Pulmonary artery endothelial cell (primary cell): ENCODE results near the gene FCN1. TPM values are rescaled to one million over a fixed set of nuclear protein-coding genes. Genes with fewer than 3 reads are reported as not detected.

Experiments used
- DNase-seq: peaks from one replicate; pipeline ENCODE4 v3.0.0-alpha.2; 2011; ENCODE audit warnings: low read depth, low spot score
- total RNA-seq: library from RNA; depleted of rRNA; stranded (reverse); fragments of >200 nt; gene quantifications from 2 replicates; pipeline ENCODE4 v1.2.3, GENCODE V29; 2014

Gene FCN1
- total RNA-seq, 1 donor from 2014 or later: not detected

DNA sequence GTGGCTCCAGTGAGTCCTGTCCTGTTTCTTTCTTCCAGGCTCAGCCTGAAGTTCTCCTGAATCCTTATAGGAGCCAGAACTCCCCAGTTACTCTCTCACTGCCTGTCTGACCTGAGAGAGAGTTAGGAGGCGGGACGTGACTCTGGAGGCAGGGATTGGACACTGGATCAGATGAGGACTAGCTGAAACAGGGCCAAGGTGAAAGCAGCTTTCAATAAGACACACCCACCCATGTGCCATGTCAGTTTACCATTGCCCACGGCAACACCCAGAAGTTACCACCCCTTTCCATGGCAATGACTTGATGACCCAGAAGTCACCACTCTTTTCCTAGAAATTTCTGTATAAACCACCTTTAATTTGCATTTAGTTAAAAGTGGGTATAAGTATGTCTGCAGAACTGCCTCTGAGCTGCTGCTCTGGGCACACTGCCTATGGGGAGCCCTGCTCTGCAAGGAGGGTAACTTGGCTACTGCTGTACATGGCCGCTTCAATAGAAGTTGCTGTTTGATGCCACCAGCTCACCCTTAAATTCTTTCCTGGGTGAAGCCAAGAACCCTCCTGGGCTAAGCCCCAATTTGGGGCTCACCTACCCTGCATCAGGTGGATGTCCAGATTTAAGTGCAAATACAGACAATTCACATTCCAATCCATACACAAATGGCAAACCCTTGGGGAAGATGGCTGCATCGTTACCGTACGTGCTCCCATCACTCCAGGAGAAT lies 23.4 kb downstream of the FCN1 start:
- DNase-seq: no peak

DNA sequence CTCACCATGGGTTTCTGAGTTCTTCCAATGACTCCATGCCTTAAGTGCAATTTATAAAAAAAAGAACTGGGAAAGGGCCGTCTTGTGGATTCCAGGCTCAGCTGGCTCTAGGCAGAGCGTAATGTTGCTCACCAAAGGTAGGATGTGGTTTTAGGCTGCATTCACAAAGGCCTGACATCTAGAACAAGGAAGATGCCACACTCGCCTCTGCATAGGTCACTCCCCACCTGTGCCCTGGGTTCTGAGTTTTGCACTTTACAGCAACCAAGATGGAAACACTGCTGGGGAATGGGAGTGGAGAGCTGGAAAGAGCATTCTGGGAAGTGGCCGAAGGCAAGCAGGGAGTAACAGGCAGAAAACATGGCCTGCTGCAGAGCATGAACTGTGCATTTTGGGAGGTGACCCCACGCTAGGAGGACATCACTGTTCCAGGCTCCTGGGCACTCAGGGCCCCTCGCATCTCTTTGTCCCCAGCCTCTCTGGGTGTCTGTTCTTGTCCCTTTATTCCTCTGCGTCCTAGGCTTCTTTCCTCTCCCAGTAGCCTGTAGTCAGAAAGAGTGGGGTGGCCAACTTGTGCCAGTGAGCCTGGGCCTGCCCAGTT lies 24.8 kb downstream of the FCN1 start:
- DNase-seq: no peak

DNA sequence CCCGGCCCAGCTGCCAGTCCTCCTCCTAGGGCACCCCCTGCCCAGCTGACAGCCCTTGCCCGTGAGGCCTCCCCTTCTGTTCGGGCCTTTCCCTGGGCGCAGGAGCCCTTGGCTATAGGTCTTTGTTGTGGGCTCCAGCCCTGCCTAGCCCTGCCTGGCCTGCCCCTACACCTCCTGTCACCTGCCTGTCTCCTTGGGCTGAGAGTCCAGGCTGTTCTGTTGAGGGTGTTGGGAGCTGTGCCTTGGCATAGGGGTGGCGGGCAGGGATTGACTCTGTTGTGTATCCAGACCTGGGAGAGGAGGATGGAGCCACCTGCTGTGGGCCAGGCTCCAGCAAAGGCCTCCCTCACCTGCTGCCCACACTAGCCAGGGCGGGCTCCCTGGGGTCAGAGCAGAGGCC lies 25.5 kb downstream of the FCN1 start:
- no peak for DNase-seq

DNA sequence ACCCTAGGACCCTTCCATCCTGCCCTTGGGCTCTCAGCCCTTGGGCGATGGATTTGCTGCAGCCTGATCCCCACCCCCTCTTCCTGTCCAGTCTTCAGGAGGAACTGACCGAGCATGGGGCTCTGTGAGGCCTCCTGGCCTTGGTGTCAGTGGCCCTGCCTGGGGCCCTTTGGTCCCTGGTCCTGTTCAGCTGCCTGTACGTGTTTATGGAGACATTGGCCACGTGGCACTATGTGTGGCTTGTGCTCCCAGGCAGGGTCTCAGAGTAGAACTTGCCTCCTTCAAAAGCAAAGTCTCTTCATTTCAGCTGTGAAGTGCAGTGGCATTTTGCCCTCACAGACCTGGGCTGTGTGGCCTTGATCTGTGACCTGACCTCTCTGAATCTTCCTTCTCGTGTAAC lies 26.0 kb downstream of the FCN1 start:
- no peak for DNase-seq

DNA sequence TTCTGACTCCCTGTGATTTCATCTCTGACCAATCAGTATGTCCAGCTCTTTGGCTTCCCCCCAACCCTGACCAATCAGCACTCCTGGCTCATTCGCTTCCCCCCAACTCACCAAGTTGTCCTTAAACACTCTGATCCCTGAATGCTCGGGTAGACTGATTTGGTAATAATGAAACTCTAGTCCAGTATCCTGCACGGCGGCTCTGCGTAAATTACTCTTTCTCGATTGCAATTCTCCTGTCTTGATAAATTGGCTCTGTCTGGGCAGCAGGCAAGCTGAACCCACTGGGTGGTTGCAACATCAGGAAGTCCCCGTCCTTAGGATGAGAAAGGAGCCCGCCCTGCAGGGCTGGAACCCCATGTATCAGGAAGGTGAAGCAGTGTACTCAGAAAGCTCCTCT lies 26.7 kb downstream of the FCN1 start:
- DNase-seq: no peak

DNA sequence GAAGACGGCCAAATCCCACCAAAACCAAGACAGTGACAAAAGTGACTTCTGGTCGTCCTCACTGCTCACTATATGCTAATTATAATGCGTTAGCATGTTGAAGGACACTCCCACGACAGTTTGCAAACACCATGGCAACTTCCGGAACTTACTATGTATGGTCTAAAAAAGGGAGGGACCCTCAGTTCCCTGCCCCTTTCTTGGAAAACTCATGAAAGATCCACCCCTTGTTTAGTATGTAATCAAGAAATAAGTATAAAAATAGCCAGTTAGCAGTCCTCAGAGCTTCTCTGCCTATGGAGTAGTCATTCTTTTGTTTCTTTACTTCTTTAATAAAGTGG lies 27.6 kb downstream of the FCN1 start:
- no peak for DNase-seq

DNA sequence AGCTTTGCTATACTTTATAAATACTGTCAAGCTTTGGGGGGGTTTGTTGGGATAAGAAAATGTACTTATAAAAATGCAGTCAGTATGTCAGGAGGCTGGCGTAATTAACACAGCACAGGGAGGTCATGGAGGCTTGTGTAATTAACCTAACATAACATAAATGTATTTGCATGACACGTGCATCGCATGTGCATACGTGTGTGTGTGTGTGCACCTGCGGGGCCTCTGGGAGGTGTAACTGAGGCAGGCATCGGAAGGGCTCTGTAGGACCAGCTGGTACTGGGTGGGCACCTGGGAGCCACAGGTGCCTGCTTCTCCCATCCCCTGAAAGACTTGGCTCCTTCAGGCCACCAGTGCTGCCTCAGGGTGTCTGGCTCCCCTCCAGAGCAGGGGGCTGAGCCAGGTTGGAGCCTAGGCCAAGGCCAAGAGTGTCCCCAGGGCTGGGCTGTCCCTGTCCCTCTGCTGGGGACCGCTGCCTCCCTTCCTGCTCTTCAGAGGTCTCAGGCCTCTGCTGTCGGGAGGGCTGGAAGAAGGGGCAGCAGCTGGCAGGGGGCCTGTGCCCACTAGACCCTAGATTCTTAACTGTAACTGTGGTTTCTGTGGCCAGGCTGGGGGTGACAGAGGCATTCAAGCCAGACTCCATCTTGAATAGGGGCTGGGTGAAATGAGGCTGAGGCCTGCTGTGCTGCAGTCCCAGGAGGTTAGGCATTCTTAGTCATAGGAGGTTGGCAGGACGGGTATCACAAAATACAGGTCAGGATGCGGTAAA lies 28.1 kb downstream of the FCN1 start:
- DNase-seq: no peak

DNA sequence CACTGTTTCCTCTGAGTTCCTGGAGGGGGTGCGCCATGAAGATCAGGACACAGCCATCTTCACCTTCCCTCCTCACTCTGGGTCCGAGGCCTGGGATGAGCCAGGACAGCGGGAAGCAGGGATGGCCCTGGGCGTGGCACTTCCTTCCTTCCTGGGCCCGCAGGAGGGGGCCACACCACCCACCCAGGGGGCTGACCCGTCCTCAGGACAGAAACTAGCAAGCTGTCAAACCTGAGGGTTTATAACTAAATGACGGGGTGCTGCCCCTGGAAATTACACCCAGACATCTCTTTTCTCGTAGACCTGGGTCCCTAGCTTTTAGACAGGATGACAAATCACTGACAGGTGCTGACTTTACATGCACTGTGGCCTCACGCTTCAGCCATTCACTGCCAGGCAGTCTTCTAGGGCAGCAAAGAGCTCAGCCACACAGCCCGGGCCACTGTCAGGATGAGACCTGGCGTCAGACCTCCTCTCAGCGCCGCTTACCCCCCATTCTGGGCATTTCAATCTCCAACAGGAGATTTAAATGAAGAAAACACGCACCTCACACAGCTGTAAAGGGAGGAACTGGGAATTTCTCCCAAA lies 29.0 kb downstream of the FCN1 start:
- DNase-seq: no peak

DNA sequence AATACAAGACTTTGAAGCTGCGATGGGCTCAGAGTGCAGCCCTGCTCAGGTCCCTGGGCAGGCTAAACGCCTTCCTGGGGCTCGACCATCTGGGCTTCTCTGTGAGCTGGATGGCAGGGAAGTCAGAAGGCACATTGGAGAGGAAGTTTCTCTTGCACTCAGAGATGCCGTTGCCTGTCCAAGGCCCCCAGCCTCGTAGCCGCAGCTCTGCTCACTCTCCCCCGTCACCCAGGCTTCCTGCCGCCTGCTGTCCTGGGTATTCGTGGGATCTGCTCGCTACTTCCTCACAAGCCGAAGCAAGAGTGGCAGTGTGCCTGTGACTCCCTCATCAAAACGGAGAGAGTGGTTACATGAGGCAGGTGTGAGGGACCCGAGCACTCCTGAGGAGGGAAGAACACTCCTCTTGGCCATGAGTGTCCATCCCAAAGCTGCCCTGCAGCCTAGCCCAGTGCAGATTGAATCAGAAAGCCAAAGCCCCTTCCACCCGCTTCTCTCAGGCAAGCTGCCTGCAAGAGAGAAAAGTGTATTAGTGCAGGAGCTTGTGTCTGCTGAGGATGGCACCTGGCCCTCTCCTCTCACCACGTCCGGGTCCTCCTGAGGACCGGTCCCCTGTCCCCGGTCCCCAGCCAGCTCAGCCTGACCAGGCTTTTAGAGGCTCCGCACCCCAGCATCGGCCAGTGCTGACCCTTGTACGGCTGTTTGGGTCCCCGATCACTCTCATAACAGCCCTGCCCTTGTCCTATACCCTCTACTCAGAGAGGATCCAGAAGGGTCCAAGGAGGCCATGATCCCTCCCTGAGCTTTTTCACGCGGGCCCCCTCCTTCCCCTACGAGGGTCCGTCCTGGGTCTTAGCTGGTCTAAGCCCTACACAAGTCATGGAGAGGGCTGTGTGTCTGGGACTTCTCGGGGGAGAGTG lies 29.8 kb downstream of the FCN1 start:
- DNase-seq: no peak

DNA sequence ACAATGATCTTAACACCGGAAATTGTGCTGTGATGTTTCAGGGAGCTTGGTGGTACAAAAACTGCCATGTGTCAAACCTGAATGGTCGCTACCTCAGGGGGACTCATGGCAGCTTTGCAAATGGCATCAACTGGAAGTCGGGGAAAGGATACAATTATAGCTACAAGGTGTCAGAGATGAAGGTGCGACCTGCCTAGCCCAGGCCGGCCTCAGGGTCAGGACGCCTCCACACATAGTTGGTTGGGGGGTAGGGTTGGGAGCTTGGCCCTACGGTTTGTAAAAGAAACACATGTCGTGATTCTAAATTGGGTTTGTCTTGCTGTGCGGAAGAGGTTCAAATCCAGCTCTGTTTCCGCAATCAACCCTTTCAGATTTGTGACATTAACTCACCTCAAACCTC lies 30.5 kb downstream of the FCN1 start:
- no peak for DNase-seq

DNA sequence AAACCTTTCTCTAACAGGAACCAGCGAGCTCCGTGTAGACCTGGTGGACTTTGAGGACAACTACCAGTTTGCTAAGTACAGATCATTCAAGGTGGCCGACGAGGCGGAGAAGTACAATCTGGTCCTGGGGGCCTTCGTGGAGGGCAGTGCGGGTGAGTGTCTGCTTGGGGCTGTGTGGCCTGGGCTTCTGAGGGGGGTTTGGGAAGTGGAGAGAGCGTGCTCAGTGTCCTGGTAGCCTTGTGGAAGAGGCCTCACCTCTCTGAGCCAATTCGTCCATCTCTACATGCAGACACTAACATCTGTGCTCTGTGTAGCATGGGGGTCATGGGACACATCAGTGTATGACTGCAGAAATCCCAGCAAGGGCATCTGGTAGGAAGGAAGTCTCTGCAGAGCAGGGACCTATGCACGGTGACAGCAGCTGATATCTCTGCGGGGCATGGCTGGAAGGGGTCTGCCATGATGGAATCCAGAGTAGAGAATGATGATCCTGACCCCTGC lies 31.2 kb downstream of the FCN1 start:
- no peak for DNase-seq

DNA sequence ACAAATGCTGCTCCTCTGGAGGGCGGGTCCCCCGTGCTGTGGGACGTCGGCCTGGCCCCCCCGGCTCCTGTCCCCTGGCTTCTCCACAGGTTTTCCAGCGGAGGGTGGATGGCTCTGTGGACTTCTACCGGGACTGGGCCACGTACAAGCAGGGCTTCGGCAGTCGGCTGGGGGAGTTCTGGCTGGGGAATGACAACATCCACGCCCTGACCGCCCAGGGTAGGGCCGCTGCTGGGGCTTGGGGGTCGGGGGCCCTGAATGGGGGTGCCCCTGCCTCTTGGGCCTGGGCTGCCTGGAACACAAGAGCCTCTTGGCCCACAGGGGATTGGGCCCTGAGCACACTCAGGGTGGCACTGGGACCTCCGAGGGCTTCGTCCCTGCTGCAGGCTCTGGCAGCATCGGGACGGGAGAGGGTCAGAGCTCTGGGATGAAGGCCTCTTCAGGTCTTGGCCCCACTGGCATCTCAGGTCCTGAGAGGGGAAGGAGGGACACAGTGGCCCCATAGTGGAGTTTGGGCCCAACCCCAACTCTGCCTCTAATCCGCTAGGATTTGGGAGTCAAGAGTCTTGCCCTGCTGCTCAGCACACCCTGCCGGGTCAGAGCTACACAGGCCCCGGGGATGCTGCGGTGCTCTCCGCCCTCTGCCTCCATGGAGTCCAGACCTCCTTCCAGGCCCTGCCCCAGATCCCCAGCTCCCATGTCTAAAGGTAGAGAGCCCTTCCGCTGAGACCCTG lies 31.9 kb downstream of the FCN1 start:
- DNase-seq: no peak

DNA sequence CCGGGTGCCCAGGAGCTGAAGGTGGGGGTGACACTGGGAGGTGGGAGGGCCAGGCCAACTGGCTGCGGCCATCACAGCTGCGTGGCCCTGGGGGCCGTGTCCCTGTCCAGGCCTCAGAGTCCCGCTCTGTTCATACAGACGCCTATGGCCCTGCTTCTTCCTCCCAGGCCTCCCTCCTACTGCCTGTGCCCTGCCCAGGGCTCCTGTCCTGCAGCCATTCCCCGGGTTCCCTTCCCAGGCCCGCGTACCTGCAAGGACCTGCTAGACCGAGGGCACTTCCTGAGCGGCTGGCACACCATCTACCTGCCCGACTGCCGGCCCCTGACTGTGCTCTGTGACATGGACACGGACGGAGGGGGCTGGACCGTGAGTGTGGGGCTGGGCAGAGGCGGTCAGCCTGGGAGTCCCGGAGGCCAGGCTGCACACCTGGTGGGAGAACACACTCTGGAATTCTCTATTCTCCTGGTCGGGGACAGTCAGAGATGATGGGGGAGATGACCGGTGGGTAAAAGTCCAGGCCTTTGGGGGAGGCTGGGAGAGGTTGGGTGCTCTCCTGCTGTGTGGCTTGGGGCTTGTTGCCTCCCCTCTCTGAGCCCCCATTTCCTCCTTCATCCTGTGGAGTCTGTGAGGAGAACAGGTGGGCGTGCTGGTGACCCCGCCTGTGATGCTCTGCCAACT lies 32.6 kb downstream of the FCN1 start:
- DNase-seq: no peak

DNA sequence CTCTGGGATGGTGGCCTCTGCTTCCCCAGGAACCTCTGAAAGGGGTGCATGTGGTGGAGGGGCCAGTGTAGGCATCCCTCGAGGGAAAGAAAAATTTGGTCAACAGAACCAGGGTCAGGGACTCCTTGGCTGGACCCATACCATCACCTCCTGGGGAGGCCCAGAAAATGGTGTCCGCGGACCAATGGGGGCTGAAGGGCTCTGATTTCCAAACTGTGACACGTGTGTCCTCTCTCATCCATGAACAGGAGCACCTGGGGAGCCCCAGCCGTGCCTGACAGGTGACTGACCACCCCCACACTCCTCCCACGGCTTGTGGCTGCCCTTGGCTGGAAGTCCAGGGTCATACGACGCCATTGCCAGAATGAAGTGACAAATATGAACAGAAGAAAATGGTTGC lies 33.2 kb downstream of the FCN1 start:
- DNase-seq: no peak

DNA sequence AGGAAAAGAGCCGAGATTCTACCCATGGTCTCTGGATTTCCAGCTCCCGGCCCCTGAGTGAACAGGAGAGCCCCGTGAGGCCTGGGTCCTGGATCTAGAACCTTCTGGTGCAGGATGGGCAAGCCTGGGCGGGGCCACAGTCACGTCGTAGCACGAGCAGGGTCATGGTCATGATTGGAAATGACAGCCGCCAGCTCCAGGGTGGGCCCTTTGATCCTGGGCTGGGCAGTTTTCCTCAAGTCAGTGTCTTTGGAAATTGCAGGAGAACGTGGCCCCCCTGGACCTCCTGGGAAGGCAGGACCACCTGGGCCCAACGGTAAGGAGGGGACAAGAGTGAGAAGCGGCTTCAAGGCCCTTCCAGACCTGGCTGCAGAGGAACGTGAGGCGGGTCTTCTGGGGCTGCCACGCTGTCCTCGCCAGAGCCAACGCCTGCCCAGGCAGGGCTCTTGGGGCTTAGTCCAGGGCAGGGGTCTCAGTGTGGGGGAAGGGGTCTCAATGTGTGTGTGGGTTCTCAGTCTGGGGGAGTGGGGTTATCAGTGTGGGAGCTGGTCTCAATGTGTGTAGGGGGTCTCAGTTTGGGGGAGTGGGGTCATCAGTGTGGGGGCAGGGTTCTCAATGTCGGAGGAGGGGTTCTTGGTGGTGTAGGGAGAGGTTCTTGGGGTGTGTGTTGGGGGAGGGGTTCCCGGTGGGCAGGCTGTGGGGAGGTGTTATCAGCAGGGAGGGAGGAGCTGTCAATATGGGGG lies 34.5 kb downstream of the FCN1 start:
- no peak for DNase-seq

DNA sequence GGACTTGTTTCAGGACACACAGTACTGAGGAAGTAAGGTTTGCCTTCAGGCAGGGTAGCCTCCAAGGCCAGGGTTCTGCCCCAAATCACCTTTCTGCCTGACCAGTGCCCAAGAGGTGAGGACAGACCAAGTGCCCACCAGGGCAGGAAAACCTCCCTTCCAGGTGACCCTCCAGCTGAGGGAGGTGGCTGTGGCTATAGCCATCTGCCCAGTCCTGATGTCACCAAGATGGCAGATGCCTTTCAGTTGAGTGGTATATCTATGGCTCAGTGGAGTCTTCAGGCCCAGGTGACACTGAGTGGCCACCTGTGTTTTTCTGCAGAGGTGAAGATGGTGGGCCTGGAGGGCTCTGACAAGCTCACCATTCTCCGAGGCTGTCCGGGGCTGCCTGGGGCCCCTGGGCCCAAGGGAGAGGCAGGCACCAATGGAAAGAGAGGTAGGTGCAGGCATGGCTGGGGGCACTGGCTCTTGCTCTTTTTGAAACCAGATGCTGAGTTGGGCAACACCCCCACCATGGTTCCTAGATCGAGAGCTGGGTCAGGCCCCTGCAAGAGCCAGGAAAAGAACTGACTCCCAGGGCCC lies 35.4 kb downstream of the FCN1 start:
- no peak for DNase-seq

DNA sequence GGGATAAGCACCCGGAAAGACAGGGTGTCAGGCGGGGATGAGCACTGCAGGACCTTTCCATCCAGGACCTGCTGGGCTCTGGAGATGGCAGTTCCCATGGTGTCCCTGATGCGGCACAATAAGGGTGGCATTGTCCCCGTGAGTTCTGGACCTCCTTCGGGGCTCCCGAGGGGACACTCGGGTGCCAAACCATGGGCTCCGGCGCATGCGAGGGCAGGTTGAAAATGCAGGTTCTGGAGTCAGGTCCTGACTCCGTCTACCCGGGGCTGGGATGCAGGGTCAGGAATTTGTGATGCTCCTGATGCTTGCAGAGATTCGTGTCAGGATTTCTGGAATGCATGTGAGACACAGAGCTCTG lies 36.4 kb downstream of the FCN1 start:
- DNase-seq: no peak

DNA sequence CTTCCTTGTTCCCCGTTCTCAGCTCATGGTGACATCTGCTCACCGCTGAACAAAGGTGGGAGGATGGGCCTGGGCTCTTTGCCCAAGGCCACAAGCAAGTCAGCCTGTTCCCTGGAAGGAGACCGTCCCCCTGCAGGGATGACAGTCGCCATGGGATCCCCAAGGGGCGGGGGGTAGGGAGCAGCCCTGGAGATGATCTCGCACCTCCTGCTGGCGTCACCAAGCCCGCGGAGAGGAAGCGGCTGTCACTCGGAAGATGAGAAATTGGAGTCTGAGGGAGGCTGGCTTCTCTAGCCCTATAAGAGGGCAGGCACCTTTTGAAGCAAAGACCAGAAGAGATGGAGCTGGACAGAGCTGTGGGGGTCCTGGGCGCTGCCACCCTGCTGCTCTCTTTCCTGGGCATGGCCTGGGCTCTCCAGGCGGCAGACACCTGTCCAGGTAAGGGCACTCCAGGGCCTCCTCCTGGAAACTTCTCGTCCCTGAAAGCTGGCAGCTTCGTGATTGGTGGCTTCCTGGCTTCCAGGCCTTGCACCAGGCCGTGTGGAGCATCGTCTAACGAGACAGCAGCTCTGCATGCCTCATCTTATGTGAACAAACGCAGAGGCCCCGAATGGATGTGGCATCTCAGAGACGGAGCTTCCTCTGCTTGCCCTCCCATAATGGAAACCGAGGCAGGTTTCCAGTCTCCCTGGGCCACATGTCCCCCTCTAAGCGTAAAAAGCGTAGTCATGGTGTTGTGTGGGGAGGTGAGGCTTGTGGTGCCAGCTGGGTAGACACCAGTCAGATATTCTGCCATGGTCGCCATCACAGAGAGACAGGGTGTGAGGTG lies 37.0 kb downstream of the FCN1 start, which contains the start of gene FCN2:
TSS of gene FCN2 (plus strand) at position 327 of the 829 bp plus-strand sequence. CDS start at position 339, 12 bp downstream.
- DNase-seq: no peak
